ES-I3 (cell line): ENCODE results near the gene SAMD9L.

Experiments used
- H3K36me3 ChIP-seq: 2 replicates; pipeline ENCODE4 v1.6.1; 2013; ENCODE audit warnings: mild to moderate bottlenecking, low read length, control low read depth, moderate library complexity; ENCODE audit not compliant: insufficient read depth
- H3K4me1 ChIP-seq: 2 replicates; pipeline ENCODE4 v1.6.1; 2013; ENCODE audit warnings: mild to moderate bottlenecking, control low read depth, low read length; ENCODE audit not compliant: insufficient read depth
- H3K9ac ChIP-seq: 2 replicates; pipeline ENCODE4 v1.6.1; 2013; ENCODE audit warnings: low read depth, mild to moderate bottlenecking, low read length, moderate library complexity
- H3K9me3 ChIP-seq: 2 replicates; pipeline ENCODE4 v1.6.1; 2013; ENCODE audit warnings: mild to moderate bottlenecking, low read length, moderate library complexity; ENCODE audit not compliant: control insufficient read depth, insufficient read depth

SAMD9L gene

GRCh38 chr7:93148144-93148543, at the start of gene SAMD9L:
Gene SAMD9L (minus strand): TSS chr7:93148385. CDS start chr7:93135971, 12,414 bp downstream.
- H3K9me3 ChIP-seq: no peaks in the 10 kb centered on the region
- H3K36me3 ChIP-seq: no peaks in the 10 kb centered on the region
- no peak within 1 kb of the TSS for H3K9ac ChIP-seq
- H3K4me1 ChIP-seq: 0 out of 2 replicates have a peak, but pooled peaks cover 4% of the 10 kb centered on the region

DNA sequence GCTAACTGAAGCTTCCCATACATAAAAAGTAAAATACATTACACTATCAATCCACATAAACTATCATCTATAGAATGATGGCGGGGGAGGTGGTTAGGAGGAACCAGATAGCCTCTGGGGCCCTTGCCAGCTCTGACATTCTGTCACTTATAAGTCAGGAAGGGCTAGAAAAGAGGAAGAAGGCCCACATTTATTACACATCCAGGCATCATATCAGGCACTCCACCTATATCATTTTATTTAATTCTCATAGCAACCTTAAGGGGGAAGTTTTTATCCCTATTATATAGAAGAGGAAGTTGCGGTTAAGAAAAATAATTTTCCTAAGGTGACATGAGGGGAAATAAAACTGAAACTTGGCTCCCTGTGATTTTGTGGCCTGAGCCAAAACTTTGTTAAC, 48.2 kb upstream of the SAMD9L start:
- Histone ChIP-seq H3K4me1 (no peaks in the 10 kb centered on the region), H3K9ac (no peak overlapping the region), H3K36me3 (no peaks in the 10 kb centered on the region), H3K9me3 (no peaks in the 10 kb centered on the region)

DNA sequence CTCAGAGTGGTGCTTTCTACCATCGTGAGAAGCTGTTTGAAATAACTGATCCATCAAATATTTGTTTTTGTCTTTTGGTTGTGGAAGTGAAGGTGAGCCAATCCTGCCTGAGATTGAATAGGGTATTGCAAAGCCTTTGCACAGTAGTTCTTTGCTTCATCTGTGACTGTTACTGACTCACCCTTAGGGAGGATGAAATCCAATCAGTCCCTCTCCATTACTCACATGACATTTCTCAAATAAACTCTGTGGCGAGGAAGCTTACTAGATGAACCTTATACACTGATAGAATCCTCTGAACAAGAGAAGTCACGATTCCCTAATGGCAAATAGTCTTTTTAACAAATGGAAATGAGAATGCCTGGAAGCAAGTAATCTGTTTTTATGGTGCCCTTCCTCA, 46.2 kb upstream of the SAMD9L start:
- no peaks in the 10 kb centered on the region for H3K36me3 ChIP-seq
- H3K4me1 ChIP-seq: no peaks in the 10 kb centered on the region
- H3K9me3 ChIP-seq: no peaks in the 10 kb centered on the region
- no peak overlapping the region for H3K9ac ChIP-seq

DNA sequence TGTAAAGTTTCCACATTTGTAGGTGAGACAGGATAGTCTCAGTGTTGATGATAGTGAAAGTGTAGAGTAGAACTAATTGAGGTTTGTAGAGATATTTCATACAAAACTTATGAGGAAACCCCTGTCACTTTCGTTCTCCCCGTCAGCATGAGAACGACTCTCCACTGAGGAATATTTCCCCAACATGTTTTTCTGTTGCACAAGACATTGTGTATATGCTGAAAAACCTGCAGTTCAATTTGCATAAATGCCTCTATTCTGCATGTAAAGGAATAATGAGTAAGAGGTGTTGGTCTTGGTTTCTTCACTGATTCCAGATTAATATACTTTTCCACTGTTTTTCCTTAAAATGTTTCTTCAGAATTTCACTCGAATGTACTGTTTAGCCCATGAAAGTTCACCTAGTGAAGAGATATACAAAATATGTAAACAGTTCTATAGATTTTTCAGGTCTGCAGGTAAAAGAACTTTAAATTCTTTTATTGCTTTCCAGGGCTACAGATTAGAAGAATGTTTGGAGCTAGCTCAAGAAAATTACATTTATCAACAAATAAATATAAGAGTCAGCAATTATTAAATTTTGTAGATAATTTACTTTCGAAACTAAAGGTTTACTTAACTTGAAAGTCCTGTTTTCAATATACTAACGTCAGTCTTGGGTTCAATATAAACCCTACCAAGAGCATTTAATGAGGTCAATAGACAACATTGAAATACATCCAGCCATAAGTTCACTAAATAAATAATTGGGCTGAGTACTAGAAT, 40.9 kb upstream of the SAMD9L start:
- H3K4me1 ChIP-seq: no peaks in the 10 kb centered on the region
- H3K36me3 ChIP-seq: no peaks in the 10 kb centered on the region
- no peaks in the 10 kb centered on the region for H3K9me3 ChIP-seq
- H3K9ac ChIP-seq: no peak overlapping the region

- H3K4me1 ChIP-seq: no peaks in the 10 kb centered on the region
- H3K36me3 ChIP-seq: no peaks in the 10 kb centered on the region
- no peaks in the 10 kb centered on the region for H3K9me3 ChIP-seq
- no peak overlapping the region for H3K9ac ChIP-seq
Measured at GRCh38 chr7:93185303-93186027, 37.3 kb upstream of the SAMD9L start.

- H3K9ac ChIP-seq: no peak overlapping the region
- no peaks in the 10 kb centered on the region for H3K4me1 ChIP-seq
- H3K36me3 ChIP-seq: no peaks in the 10 kb centered on the region
- no peaks in the 10 kb centered on the region for H3K9me3 ChIP-seq
Measured at GRCh38 chr7:93179173-93179572, 31.0 kb upstream of the SAMD9L start.

- Histone ChIP-seq H3K4me1 (no peaks in the 10 kb centered on the region), H3K9me3 (no peaks in the 10 kb centered on the region), H3K36me3 (no peaks in the 10 kb centered on the region), H3K9ac (no peak overlapping the region)
Measured at GRCh38 chr7:93178213-93178612, 30.0 kb upstream of the SAMD9L start.

DNA sequence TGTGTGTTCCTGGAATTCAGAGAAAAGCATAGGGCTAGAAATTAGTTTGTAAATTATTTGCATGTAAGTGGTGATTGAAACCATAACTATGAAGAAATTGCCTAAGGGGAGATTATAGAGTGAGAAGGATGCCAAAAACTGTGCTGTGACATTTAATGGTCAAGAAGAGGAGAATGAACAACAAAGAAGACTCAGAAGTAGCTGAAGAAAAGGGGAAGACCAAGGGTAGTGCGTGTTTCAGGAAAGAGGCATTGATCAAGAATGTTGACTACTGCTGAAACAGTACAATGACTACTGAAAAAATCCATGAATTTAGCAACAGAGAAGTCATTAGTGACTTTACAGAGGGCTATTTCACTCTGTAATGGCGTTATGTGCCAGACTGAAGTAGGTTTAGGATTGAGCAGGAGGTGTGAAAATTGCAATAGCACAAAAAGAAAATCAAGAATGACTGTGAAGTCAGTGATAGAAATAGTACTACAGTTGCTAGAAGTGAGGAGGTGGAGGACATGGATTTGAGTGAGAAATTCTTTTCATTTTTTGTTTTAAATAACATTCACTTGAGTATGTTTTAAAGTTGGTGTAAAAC, 28.9 kb upstream of the SAMD9L start:
- H3K36me3 ChIP-seq: no peaks in the 10 kb centered on the region
- H3K9ac ChIP-seq: no peak overlapping the region
- H3K9me3 ChIP-seq: peaks cover 2% of the 10 kb centered on the region; the same call in 1 of the 2 replicates
- no peaks in the 10 kb centered on the region for H3K4me1 ChIP-seq

GRCh38 chr7:93175219-93175618, 27.0 kb upstream of the SAMD9L start:
- Histone ChIP-seq H3K9ac (no peak overlapping the region), H3K4me1 (no peaks in the 10 kb centered on the region), H3K9me3 (peaks cover 3% of the 10 kb centered on the region; the same call in 1 of the 2 replicates), H3K36me3 (no peaks in the 10 kb centered on the region)

- H3K4me1 ChIP-seq: no peaks in the 10 kb centered on the region
- no peaks in the 10 kb centered on the region for H3K36me3 ChIP-seq
- H3K9me3 ChIP-seq: peaks cover 3% of the 10 kb centered on the region; the same call in 1 of the 2 replicates
- H3K9ac ChIP-seq: no peak overlapping the region
Measured at GRCh38 chr7:93172683-93173082, 24.5 kb upstream of the SAMD9L start.

GRCh38 chr7:93171606-93172226, 23.5 kb upstream of the SAMD9L start:
- H3K9me3 ChIP-seq: peaks cover 3% of the 10 kb centered on the region; the same call in 1 of the 2 replicates
- no peak overlapping the region for H3K9ac ChIP-seq
- no peaks in the 10 kb centered on the region for H3K4me1 ChIP-seq
- H3K36me3 ChIP-seq: no peaks in the 10 kb centered on the region

DNA sequence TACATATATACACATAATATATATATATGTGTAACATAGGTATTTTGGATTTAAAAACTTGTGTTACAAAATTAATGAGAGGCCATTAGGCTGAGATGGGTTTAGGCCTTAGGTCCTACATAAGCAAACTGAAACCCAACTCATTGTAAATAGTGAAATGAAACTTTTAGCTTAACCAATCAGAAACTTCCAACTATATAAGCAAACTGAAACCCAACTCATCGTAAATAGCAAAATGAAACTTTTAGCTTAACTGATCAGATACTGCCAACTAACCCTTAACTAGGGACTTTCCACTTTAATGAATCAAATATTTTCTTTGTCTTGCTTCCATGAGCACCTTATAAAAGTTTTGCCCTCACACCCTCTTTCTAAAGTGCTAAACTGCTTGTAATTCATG, 17.3 kb upstream of the SAMD9L start:
- no peaks in the 10 kb centered on the region for H3K4me1 ChIP-seq
- no peak overlapping the region for H3K9ac ChIP-seq
- H3K36me3 ChIP-seq: no peaks in the 10 kb centered on the region
- H3K9me3 ChIP-seq: no peaks in the 10 kb centered on the region

GRCh38 chr7:93164766-93165165, 16.6 kb upstream of the SAMD9L start:
- Histone ChIP-seq H3K9ac (no peak overlapping the region), H3K4me1 (no peaks in the 10 kb centered on the region), H3K9me3 (no peaks in the 10 kb centered on the region), H3K36me3 (no peaks in the 10 kb centered on the region)

GRCh38 chr7:93161181-93161762, 13.1 kb upstream of the SAMD9L start:
- H3K9me3 ChIP-seq: no peaks in the 10 kb centered on the region

More at GRCh38 chr7:93161181-93161762, 13.1 kb upstream of the SAMD9L start:
- Histone ChIP-seq H3K4me1 (no peaks in the 10 kb centered on the region), H3K9ac (no peak overlapping the region), H3K36me3 (no peaks in the 10 kb centered on the region)
